ENCODE results near the gene CCDC192.

DNA sequence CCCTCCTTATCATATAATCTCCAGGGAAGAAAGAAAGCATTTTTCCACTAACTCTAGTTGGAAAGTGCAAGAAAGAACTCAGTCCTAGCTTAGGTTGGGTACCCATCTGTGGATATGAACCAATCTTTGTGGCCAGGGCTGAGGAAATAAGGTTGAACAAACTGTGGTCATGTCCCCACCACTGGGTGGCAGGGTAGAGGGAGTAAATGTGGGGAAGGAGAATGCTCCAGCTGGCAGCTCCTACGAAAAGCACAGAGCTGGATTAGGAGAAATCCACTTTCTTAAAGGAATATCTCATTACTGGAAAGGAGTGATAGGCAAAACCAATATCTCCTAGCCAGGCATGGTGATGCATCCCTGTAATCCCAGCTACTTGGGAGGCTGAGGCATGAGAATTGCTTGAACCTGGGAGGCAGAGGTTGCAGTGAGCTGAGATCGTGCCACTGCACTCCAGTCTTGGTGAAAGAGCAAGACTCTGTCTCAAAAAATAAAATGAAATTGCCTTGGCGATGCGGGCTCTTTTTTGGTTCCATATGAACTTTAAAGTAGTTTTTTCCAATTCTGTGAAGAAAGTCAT lies 175.1 kb downstream of the CCDC192 start:
- no peak for TF ChIP-seq EZH2 (IDR thresholded peaks at IDR 0.05; ENCODE audit: borderline replicate concordance, low read length)
- TF ChIP-seq, protein P1, sequence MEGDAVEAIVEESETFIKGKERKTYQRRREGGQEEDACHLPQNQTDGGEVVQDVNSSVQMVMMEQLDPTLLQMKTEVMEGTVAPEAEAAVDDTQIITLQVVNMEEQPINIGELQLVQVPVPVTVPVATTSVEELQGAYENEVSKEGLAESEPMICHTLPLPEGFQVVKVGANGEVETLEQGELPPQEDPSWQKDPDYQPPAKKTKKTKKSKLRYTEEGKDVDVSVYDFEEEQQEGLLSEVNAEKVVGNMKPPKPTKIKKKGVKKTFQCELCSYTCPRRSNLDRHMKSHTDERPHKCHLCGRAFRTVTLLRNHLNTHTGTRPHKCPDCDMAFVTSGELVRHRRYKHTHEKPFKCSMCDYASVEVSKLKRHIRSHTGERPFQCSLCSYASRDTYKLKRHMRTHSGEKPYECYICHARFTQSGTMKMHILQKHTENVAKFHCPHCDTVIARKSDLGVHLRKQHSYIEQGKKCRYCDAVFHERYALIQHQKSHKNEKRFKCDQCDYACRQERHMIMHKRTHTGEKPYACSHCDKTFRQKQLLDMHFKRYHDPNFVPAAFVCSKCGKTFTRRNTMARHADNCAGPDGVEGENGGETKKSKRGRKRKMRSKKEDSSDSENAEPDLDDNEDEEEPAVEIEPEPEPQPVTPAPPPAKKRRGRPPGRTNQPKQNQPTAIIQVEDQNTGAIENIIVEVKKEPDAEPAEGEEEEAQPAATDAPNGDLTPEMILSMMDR (conservative IDR thresholded peaks at IDR 0.05 in 1 of 2, IDR thresholded peaks at IDR 0.05 in 1 of 2; ENCODE audit: extremely low read depth in 1 of 2, insufficient read depth in 1 of 2, low read depth in 1 of 2, low read length in 2 of 2), result peak; percentile 62 to 76

Data from mammary epithelial cell (primary cell).